ENCODE results near the gene STEAP4.
"Not testable (repeated sequence)": the region's sequence is repeated elsewhere in the genome, so short reads cannot be mapped to it uniquely, and the experiment has no call there.

The STEAP4 gene

DNA sequence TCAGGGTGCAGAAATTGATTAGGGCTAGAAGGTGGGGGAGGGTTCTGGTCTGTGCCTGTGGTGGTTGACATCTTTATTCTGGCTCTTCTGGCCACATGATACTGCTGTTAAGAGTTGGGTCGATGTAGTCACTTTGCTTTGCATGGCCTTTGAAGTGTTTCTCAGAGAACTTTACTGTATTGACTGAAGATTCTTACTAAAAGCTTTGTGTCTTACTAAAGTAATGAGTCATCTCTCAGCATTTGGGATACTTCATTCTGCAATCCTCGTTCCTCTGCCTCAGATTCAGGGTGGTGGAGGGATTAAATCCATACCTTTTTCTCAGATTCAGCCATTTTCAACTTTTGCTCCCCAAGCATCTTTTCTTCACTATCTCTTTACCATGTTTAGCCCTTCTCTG is 38.6 kb downstream of the STEAP4 start:
- no peak for DNase-seq (ENCODE audit: low read depth)

GRCh38 chr7:88267421-88267820 is 39.3 kb downstream of the STEAP4 start:
- no peak for DNase-seq (ENCODE audit: low read depth)

GRCh38 chr7:88264987-88265386 is 41.7 kb downstream of the STEAP4 start:
- not testable (repeated sequence) for DNase-seq (ENCODE audit: low read depth)

DNA sequence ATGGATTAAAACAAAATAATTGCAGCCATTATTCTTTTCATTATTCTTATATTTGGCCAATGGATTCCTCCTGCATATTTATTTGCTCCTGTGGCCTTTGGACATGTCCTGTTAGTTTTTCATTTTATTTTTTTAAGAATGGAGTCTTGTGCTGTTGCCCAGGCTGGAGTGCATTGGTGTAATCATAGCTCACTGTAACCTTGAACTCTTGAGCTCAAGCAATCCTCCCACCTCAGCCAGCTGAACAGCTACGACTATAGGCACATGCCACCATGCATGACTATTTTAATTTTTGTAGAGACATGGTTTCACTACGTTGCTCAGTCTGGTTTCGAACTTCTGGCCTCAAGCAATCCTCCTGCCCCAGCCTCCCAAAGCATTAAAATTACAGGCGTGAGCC is 44.1 kb downstream of the STEAP4 start:
- no peak for DNase-seq (ENCODE audit: low read depth)

- no peak for DNase-seq (ENCODE audit: low read depth)
Observed at GRCh38 chr7:88260719-88261118, 46.0 kb downstream of the STEAP4 start.

GRCh38 chr7:88259656-88260380 is 46.9 kb downstream of the STEAP4 start:
- no peak for DNase-seq (ENCODE audit: low read depth)

- DNase-seq (ENCODE audit: low read depth) = not testable (repeated sequence)
Observed at GRCh38 chr7:88258296-88258695, 48.4 kb downstream of the STEAP4 start.

DNA sequence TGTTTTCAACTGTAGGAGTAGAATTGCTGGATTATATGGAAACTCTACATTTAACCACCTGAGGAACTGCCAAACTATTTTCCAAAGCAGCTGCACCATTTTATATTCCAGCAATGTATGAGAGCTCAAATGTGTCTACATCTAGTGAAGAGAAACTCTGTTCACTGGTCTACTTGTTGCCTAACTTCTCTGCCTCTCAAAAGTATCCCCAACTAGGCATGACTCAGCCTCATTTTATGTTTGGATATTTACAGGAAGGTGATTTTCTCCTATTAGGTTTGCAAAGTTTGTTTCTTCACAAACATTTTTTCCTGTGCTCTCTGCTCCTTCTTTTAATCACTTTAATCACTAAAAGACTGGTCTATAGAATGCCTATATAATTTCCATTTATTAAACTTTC is 49.8 kb downstream of the STEAP4 start:
- DNase-seq (ENCODE audit: low read depth) = no peak

DNA sequence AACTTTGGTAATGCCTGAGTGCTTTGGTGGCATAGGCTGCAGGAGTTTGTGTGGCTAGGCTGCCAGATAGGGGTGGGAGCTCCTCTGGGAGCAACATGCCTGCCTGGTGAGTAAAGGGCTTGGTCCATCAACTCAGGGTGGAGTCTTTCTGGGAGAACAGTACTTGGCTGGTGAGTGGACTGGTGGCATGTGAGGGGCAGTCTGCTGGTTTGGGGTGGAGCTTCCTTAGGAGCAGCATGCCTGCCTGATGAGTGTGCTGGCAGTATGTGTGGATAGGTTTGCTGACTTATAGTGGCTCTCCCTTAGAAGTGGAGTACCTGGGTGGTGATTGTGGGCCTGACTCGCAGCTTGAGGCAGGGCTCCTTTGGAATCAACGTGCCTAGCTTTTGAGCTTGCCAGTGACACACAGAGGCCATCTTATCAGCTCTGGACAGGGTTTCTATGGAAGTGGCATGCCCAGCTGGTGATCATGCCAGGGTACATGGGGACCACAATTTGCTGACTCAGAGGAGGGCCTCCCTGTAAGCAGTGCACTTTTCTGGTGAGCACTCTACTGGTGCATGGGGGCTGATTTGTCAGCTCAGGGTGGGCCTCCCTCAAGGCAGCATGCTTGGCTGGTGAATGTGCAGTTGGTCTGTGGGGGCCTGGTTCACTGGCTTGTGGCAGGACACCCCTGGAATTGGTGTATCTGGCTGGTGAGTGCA is 51.8 kb downstream of the STEAP4 start:
- no peak for DNase-seq (ENCODE audit: low read depth)

DNA sequence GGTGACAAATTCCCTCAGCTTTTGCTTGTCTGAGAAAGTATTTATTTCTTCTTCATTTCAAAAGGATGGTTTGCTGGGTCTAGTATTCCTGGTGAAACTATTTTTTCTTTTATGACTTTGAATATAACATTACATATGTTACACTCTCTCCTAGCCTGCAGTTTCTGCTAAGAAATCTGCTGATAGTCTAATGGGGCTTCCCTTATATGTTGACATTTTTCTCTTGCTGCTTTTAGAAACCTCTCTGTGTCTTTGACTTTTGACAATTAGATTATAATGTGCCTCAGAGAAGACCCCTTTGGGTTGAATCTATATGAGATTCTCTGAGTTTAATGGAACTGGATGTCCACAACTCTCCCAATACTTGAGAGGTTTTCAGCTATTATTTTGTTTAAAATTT is 53.1 kb downstream of the STEAP4 start:
- no peak for DNase-seq (ENCODE audit: low read depth)

DNA sequence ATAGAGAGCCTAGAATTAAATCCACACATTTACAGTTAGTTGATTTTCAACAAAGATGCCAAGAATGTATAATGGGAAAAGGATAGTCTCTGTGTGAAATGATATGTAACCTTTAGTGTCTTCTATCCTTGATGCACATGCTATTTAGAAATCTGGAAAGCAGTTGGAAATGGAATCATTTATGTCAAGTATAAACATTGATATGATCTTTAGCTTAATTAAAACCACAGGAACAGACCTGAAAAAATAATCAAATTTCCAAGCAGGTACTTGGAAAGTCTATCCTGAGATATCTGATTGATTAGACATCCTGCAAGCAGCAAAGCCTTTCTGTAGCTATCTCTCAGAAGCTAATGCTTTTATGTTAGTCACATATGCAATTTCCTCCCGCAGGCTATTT is 62.4 kb downstream of the STEAP4 start:
- no peak for DNase-seq (ENCODE audit: low read depth)

DNA sequence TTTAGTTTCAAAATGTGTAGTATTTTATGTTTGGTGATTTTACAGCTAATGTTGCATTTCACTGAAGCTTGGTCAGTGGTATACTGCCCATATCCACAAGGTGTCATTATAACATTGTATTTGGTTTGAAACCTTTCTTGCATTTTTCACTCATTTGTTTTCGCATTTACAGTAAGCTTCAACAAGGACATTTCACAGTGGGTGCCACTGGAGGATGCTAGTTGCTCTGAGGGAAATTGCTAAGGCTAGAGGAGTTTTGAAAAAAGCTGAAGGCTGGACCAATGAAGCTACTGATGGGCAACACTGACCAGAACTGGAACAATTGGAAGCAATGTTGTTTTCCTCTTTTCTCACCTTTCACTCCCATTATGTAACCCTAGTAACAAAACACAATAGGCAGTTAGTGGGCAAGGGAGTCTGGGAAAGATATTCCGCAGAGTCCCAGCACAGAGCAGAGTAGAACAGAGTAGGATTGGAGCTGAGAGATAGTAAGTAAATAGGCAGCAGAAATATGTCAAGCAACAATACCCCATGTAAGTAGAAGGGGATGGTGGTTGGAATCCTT is 63.3 kb downstream of the STEAP4 start:
- no peak for DNase-seq (ENCODE audit: low read depth)

DNA sequence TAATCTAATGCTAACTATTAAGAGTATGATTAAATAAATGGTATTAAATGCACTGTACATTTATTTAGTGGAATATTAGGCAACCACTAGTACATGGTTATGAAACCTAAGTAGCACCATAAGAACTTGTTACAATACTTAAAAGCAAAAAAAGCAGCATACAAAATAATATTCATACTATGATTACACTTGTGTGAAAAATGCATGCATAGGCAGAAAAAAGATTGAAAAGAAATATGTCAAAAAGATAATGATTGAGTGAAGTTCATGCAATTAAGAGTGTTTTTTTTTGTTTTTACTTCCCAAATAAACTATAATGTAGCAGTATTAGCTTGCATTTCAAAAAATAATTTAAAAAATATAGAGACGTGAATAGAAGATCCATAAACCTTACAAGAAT is 66.8 kb downstream of the STEAP4 start:
- no peak for DNase-seq (ENCODE audit: low read depth)

GRCh38 chr7:88233828-88234227 is 72.9 kb downstream of the STEAP4 start:
- no peak for DNase-seq (ENCODE audit: low read depth)

GRCh38 chr7:88230646-88231045 is 76.0 kb downstream of the STEAP4 start:
- DNase-seq (ENCODE audit: low read depth) = no peak

- DNase-seq (ENCODE audit: low read depth) = no peak
Observed at GRCh38 chr7:88229302-88229995, 77.2 kb downstream of the STEAP4 start.

GRCh38 chr7:88226886-88227516 is 79.7 kb downstream of the STEAP4 start:
- no peak for DNase-seq (ENCODE audit: low read depth)

DNA sequence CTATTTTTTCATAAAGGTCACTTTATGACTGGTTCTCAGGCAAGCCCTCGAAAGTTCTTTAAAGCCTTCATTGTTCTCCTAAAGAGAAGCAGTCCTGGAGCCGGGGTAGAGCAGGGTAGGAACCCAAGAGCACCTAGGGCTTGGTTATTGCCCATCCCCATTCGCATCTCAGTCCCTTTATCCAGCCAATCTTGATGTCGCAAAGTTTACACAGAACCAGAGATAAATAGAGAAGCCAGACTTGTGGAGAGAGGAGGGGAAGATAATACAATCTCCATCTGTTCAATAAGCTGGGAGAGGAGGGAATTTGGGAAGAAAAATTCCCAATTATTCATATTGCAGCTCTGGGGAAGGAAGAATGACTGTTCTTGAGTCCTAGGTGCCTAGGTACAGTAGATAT is 80.5 kb downstream of the STEAP4 start:
- no peak for DNase-seq (ENCODE audit: low read depth)

DNA sequence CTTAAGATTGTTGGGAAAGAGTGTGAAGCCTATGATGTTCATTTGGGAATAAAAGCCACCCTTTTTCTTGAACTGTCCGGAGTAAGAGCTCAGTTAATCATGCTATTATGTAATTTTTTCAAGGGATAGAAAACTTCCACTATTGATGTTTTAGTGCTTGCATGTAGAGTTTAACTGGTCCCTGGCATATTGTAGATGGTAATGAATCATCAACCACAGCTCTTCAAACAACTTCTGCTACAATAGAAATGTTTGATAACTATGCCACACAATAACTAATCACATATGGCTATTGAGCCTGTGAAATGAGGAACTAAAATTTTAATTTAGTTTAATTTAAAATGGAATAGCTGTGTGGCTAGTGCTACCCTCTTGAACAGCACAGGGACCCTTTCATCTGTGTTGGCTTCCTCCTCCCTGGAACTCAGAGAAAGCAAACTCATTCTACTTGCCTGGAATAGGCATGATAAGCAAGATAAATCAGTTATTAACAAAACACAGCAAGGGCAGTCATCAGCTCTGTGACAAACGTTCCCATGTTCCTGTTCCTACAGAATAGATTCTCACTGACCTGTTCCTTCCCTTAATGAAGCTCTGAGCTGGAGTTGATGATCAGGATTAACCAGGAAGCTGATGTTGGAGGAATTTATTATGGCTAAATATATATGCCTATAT is 82.0 kb downstream of the STEAP4 start:
- DNase-seq (ENCODE audit: low read depth) = no peak

DNA sequence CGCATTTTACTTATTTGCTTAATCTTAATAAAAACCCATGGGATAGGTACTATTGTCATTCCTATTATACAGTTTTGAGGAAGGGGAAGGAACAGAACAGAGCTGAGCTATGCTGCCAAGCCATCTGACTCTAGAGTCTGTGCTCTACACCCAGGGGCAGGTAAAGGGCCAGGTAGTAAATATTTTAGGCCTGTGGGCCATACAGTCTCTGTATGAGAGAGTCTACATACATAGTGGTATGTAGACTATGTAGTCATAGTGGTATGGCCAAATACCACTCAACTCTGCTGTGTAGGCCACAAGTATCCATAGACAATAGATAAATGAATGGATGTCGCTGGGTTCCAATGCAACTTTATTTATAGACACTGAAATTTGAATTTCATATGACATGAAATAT is 83.4 kb downstream of the STEAP4 start:
- no peak for DNase-seq (ENCODE audit: low read depth)

Measured in stimulated activated CD8-positive, alpha-beta memory T cell treated with anti-CD3 and anti-CD28 coated beads, Interleukin-12 subunit alpha, Interleukin-12 subunit beta, amount 100 ng/mL, for 1 hour (primary cell).